ENCODE measurements around the gene NEK11. TPM values are rescaled to one million over a fixed set of nuclear protein-coding genes. Genes with fewer than 3 reads are reported as not detected.

NEK11 gene
- total and polyA plus RNA-seq, 9 of the 15 experiments (the other 6 are each of a cell fraction or from before 2014, with no cell fraction given), result 0.28 to 1.5 (median 0.87) TPM

DNA sequence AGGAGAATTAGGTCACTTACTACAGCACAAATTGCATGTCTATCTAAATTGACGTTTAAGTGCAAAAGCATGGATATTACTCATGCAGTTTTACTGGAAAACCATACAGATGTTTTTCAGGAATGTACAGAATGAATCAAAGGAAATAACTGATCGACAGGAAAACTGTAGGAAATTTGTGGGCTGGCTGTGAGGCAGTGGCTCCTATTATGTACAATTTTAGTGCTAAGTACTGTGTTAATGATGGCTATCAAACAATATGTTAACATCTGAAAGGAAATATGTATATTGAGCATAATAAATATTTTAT is 361.8 kb downstream of the NEK11 start:
- TF ChIP-seq SMARCE1 (IDR thresholded peaks at IDR 0.05), result no peak
- TF ChIP-seq, protein P1, sequence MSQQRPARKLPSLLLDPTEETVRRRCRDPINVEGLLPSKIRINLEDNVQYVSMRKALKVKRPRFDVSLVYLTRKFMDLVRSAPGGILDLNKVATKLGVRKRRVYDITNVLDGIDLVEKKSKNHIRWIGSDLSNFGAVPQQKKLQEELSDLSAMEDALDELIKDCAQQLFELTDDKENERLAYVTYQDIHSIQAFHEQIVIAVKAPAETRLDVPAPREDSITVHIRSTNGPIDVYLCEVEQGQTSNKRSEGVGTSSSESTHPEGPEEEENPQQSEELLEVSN (IDR thresholded peaks at IDR 0.05; ENCODE audit: borderline replicate concordance in 1 of 2, extremely low read depth in 1 of 2, insufficient read depth in 1 of 2, insufficient read length in 1 of 2, low read depth in 1 of 2, low read length in 1 of 2, poor library complexity in 1 of 2, severe bottlenecking in 1 of 2), result no peak
- TF ChIP-seq SMAD4 (CRISPR knock-in tag; conservative IDR thresholded peaks at IDR 0.05), result no peak
- no peak for TF ChIP-seq SRSF1 (IDR thresholded peaks at IDR 0.05; ENCODE audit: low read depth, low read length)
- TF ChIP-seq, protein P2, sequence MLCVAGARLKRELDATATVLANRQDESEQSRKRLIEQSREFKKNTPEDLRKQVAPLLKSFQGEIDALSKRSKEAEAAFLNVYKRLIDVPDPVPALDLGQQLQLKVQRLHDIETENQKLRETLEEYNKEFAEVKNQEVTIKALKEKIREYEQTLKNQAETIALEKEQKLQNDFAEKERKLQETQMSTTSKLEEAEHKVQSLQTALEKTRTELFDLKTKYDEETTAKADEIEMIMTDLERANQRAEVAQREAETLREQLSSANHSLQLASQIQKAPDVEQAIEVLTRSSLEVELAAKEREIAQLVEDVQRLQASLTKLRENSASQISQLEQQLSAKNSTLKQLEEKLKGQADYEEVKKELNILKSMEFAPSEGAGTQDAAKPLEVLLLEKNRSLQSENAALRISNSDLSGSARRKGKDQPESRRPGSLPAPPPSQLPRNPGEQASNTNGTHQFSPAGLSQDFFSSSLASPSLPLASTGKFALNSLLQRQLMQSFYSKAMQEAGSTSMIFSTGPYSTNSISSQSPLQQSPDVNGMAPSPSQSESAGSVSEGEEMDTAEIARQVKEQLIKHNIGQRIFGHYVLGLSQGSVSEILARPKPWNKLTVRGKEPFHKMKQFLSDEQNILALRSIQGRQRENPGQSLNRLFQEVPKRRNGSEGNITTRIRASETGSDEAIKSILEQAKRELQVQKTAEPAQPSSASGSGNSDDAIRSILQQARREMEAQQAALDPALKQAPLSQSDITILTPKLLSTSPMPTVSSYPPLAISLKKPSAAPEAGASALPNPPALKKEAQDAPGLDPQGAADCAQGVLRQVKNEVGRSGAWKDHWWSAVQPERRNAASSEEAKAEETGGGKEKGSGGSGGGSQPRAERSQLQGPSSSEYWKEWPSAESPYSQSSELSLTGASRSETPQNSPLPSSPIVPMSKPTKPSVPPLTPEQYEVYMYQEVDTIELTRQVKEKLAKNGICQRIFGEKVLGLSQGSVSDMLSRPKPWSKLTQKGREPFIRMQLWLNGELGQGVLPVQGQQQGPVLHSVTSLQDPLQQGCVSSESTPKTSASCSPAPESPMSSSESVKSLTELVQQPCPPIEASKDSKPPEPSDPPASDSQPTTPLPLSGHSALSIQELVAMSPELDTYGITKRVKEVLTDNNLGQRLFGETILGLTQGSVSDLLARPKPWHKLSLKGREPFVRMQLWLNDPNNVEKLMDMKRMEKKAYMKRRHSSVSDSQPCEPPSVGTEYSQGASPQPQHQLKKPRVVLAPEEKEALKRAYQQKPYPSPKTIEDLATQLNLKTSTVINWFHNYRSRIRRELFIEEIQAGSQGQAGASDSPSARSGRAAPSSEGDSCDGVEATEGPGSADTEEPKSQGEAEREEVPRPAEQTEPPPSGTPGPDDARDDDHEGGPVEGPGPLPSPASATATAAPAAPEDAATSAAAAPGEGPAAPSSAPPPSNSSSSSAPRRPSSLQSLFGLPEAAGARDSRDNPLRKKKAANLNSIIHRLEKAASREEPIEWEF (CRISPR knock-in tag; IDR thresholded peaks at IDR 0.05), result no peak
- no peak for TF ChIP-seq ZNF830 (CRISPR knock-in tag; IDR thresholded peaks at IDR 0.05)
- no peak for TF ChIP-seq TRIM28 (IDR thresholded peaks at IDR 0.05)
- no peak for TF ChIP-seq CEBPG (CRISPR knock-in tag; IDR thresholded peaks at IDR 0.05)
- TF ChIP-seq CEBPG (tag; conservative IDR thresholded peaks at IDR 0.05 in 1 of 2, IDR thresholded peaks at IDR 0.05 in 1 of 2), result no peak
- TF ChIP-seq ZNF583 (CRISPR knock-in tag; IDR thresholded peaks at IDR 0.05), result no peak
- no peak for TF ChIP-seq POLR3G (IDR thresholded peaks at IDR 0.05; ENCODE audit: extremely low read depth, insufficient read length, insufficient replicate concordance)
- no peak for TF ChIP-seq CREB1 (IDR thresholded peaks at IDR 0.05)
- no peak for TF ChIP-seq CREB1 (CRISPR knock-in tag; IDR thresholded peaks at IDR 0.05)
- no peak for TF ChIP-seq PTBP1 (IDR thresholded peaks at IDR 0.05; ENCODE audit: low read depth, low read length)
- TF ChIP-seq ZNF644 (tag; IDR thresholded peaks at IDR 0.05; ENCODE audit: low read depth), result no peak
- TF ChIP-seq C11orf30 (IDR thresholded peaks at IDR 0.05; ENCODE audit: low read depth), result no peak
- TF ChIP-seq, protein P3, sequence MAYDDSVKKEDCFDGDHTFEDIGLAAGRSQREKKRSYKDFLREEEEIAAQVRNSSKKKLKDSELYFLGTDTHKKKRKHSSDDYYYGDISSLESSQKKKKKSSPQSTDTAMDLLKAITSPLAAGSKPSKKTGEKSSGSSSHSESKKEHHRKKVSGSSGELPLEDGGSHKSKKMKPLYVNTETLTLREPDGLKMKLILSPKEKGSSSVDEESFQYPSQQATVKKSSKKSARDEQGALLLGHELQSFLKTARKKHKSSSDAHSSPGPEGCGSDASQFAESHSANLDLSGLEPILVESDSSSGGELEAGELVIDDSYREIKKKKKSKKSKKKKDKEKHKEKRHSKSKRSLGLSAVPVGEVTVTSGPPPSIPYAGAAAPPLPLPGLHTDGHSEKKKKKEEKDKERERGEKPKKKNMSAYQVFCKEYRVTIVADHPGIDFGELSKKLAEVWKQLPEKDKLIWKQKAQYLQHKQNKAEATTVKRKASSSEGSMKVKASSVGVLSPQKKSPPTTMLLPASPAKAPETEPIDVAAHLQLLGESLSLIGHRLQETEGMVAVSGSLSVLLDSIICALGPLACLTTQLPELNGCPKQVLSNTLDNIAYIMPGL (CRISPR knock-in tag; IDR thresholded peaks at IDR 0.05), result no peak
- Histone ChIP-seq H3K27ac (ENCODE audit: extremely low read depth, low read depth, low read length) (no peak overlapping the region), H3K9ac (ENCODE audit: insufficient read depth in 1 of 2, low read depth in 2 of 2, low read length in 2 of 2) (no peak overlapping the region), H3K9me3 (replicated peaks; ENCODE audit: control insufficient read depth, insufficient read depth, low read depth, low read length) (no peaks in the 10 kb centered on the region), H3K27me3 (ENCODE audit: control insufficient read depth in 2 of 2, insufficient read depth in 2 of 2, low read length in 2 of 2) (no peaks in the 10 kb centered on the region), H3K4me2 (ENCODE audit: insufficient read depth, low read length) (no peak overlapping the region), H4K20me1 (replicated peaks; ENCODE audit: control insufficient read depth, insufficient read depth, low read length) (no peaks in the 10 kb centered on the region), H3K36me3 (ENCODE audit: control insufficient read depth, insufficient read depth, low read length) (peaks cover 9% of the 10 kb centered on the region; the same call in 2 of the 3 replicates), H3K9me1 (ENCODE audit: control insufficient read depth, insufficient read depth, low read length) (no peaks in the 10 kb centered on the region), H3K4me1 (replicated peaks in 1 of 2; ENCODE audit: control insufficient read depth in 2 of 2, insufficient read depth in 2 of 2, low read length in 2 of 2) (no peaks in the 10 kb centered on the region), H2AFZ (ENCODE audit: low read depth, low read length) (no peak overlapping the region), H3K79me2 (ENCODE audit: control insufficient read depth, insufficient read depth, low read length) (no peaks in the 10 kb centered on the region), H3K4me3 (no peak overlapping the region)
- ATAC-seq, result no peak
- in situ Hi-C loops (cut with MboI), result no loop called here
- WGBS (ENCODE audit: insufficient coverage, low coverage, missing lambda C conversion rate), result 25% methylated on average over 2 of the region's 2 CpGs
- POLR2A ChIA-PET, result no interaction called here
- CTCF ChIA-PET (ENCODE audit: low intra/inter-chr PET ratio), result no interaction called here
- no TSS peak for BruUV-seq (replicated peaks)
- DNase-seq (ENCODE audit: extremely low read depth in 1 of 4, low spot score in 3 of 4), result no peak
- no peak for FAIRE-seq
- intact Hi-C loops (cut with micrococcal nuclease), result no loop called here
